GM12878 (cell line): Measurements from ENCODE around the gene WFIKKN1. TPM values are rescaled to one million over a fixed set of nuclear protein-coding genes. Genes with fewer than 3 reads are reported as not detected.

Source experiments
- ATAC-seq: fragments of 200-7000 bp; cut with Tn5 transposase; 3 replicates; pipeline ENCODE4 v1.9.1; 2020; ENCODE audit warnings: mild to moderate bottlenecking, moderate library complexity
- BruUV-seq: library from RNA; stranded (reverse); fragments of 400-500 nt; replicated peaks from 2 replicates; lab custom pipeline; 2021; lab: Mats Ljungman, UMichigan
- CTCF ChIA-PET: fragments of 300-600 bp; sonication (Branson Sonifier 250); formaldehyde crosslinking; extraction: SDS; loops from one replicate; lab custom pipeline; 2021; ENCODE audit warnings: inconsistent platforms; lab: Yijun Ruan, JAX
- POLR2A ChIA-PET: fragments of 350-600 bp; formaldehyde crosslinking; extraction: SDS; loops from one replicate; lab custom pipeline; 2021; ENCODE audit warnings: inconsistent platforms; lab: Charles Lee
- RAD21 ChIA-PET: fragments of 300-600 bp; sonication (Branson Sonifier 250); formaldehyde crosslinking; loops from one replicate; lab custom pipeline; 2023; ENCODE audit warnings: antibody characterized with exemption; ENCODE audit not compliant: unreplicated experiment; lab: Charles Lee
- SMC1A ChIA-PET: fragments of 300-600 bp; sonication (Branson Sonifier 250); formaldehyde crosslinking; loops from one replicate; lab custom pipeline; 2023; ENCODE audit not compliant: unreplicated experiment, uncharacterized antibody; lab: Charles Lee
- DNase-seq: peaks from one replicate; pipeline ENCODE4 v3.0.0-alpha.2; 2011; ENCODE audit warnings: low read depth, low spot score
- FAIRE-seq: peaks from 3 replicates; lab custom pipeline; 2011; peaks lifted over from hg19 to GRCh38; lab: Jason Lieb, UNC
- H2AFZ ChIP-seq: 2 replicates; pipeline ENCODE4 v1.6.0; 2011; ENCODE audit warnings: low read depth, low read length, control low read depth; ENCODE audit not compliant: control insufficient read depth
- H3K27ac ChIP-seq: 2 replicates; pipeline ENCODE4 v1.5.1; 2011; ENCODE audit warnings: control low read depth; ENCODE audit not compliant: control insufficient read depth, insufficient read depth
- H3K27me3 ChIP-seq, 2 experiments: replicated peaks in 1 of 2; 2 replicates each; pipeline versions ENCODE4 v1.6.0 to v1.6.1; 2011; ENCODE audit warnings: low read length in 1 of 2; ENCODE audit not compliant: control insufficient read depth in 2 of 2, insufficient read depth in 2 of 2
- H3K36me3 ChIP-seq, 2 experiments: 2 replicates each; pipeline ENCODE4 v1.5.1; 2011; ENCODE audit warnings: low read length in 1 of 2; ENCODE audit not compliant: control insufficient read depth in 2 of 2, insufficient read depth in 2 of 2
- H3K4me1 ChIP-seq: 2 replicates; pipeline ENCODE4 v1.6.1; 2011; ENCODE audit warnings: mild to moderate bottlenecking, low read length, moderate library complexity, mixed read lengths; ENCODE audit not compliant: control insufficient read depth, insufficient read depth
- H3K4me2 ChIP-seq: 2 replicates; pipeline ENCODE4 v1.6.0; 2011; ENCODE audit warnings: control low read depth; ENCODE audit not compliant: control insufficient read depth, insufficient read depth
- H3K4me3 ChIP-seq: fragments of 200-600 bp; sonication (generic); 2 replicates; pipeline ENCODE4 v1.5.1; 2016
- H3K79me2 ChIP-seq: 2 replicates; pipeline ENCODE4 v1.6.0; 2011; ENCODE audit warnings: low read length; ENCODE audit not compliant: control insufficient read depth, insufficient read depth
- H3K9ac ChIP-seq: 2 replicates; pipeline ENCODE4 v1.8.0; 2011; ENCODE audit warnings: low read length, control low read depth, mixed read lengths; ENCODE audit not compliant: control insufficient read depth, insufficient read depth
- H3K9me3 ChIP-seq: replicated peaks from 3 replicates; pipeline ENCODE4 v1.5.1; 2011; ENCODE audit warnings: mild to moderate bottlenecking, low read length; ENCODE audit not compliant: control insufficient read depth, insufficient read depth
- H4K20me1 ChIP-seq: 2 replicates; pipeline ENCODE4 v1.6.0; 2011; ENCODE audit not compliant: control insufficient read depth, insufficient read depth
- ATF7 ChIP-seq: fragments of 450-650 bp; IDR thresholded peaks from 2 replicates; pipeline ENCODE4 v1.6.1; 2016; ENCODE audit warnings: low read depth, mild to moderate bottlenecking
- BCL3 ChIP-seq: IDR thresholded peaks from 2 replicates; pipeline ENCODE4 v1.6.1; 2011; ENCODE audit warnings: borderline replicate concordance, low read depth, mild to moderate bottlenecking, moderate library complexity, low read length; ENCODE audit not compliant: insufficient read depth, poor library complexity, severe bottlenecking
- ELK1 ChIP-seq: IDR thresholded peaks from 2 replicates; pipeline ENCODE4 v1.6.1; 2012; ENCODE audit warnings: low read depth, low read length, improper control_type of control experiment
- IKZF2 ChIP-seq, 2 experiments: fragments of 450-650 bp; IDR thresholded peaks; 2 replicates each; pipeline ENCODE4 v1.6.1; 2017; ENCODE audit warnings: mild to moderate bottlenecking in 2 of 2, moderate library complexity in 2 of 2
- NRF1 ChIP-seq: conservative IDR thresholded peaks from 2 replicates; pipeline ENCODE4 v1.6.1; 2011; ENCODE audit warnings: mild to moderate bottlenecking, low read depth, low read length, improper control_type of control experiment
- POLR2A ChIP-seq: IDR thresholded peaks from 2 replicates; pipeline ENCODE4 v1.6.1; 2011; ENCODE audit warnings: low read depth, mild to moderate bottlenecking, low read length
- SRF ChIP-seq, 2 experiments: IDR thresholded peaks; 2 replicates each; pipeline ENCODE4 v1.6.1; 2011; ENCODE audit warnings: low read depth in 2 of 2, low read length in 2 of 2, mild to moderate bottlenecking in 1 of 2, moderate library complexity in 1 of 2
- ZNF207 ChIP-seq: fragments of 450-650 bp; IDR thresholded peaks from 2 replicates; pipeline ENCODE4 v1.6.1; 2014; ENCODE audit warnings: antibody characterized with exemption, mild to moderate bottlenecking, borderline replicate concordance
- WGBS: methylation state at CpG from one replicate; pipeline ENCODE4 v1.1.6; 2016; ENCODE audit warnings: low lambda C conversion rate; ENCODE audit not compliant: insufficient replicate concordance, insufficient coverage; ENCODE audit errors: missing lambda C conversion rate; 5-methylcytosine and 5-hydroxymethylcytosine counted together
- in situ Hi-C: fragments of 300-500 bp; cut with MboI; formaldehyde crosslinking; loops from 9 replicates; pipeline ENCODE4 v1.14.3; 2018; ENCODE audit warnings: mixed read lengths
- intact Hi-C: fragments of 100-400 bp; cut with micrococcal nuclease; formaldehyde crosslinking; loops from one replicate; pipeline ENCODE4 v1.14.2; 2022; ENCODE audit not compliant: unreplicated experiment
- polyA plus RNA-seq, 11 experiments: library from polyadenylated mRNA; depleted of rRNA in 4 of 11; unstranded in 6 of 11; stranded (reverse) in 5 of 11; fragments of >200 nt; fragmentation: Nextera tagmentation in 4 of 11; fragmentation: Illumina TruSeq in 1 of 11; extraction: Ambion mirVana in 4 of 11; extraction: Trizol in 1 of 11; gene quantifications; 1 replicate in 1 of 11; 2 replicates in 10 of 11; pipeline versions ENCODE4 v1.2.1 to v1.2.3, GENCODE V29; 2011 to 2016; ENCODE audit warnings: inconsistent platforms in 2 of 11, missing spikeins in 2 of 11, low read depth in 1 of 11
- total RNA-seq, 4 experiments: library from RNA; depleted of rRNA in 3 of 4; stranded (reverse); fragments of >200 nt in 3 of 4; fragmentation: Illumina TruSeq in 1 of 4; extraction: Trizol in 1 of 4; gene quantifications; 2 replicates each; pipeline versions ENCODE4 v1.2.1 to v1.2.3, GENCODE V29; 2013 to 2021

Gene WFIKKN1
- total and polyA plus RNA-seq, 10 of the 15 experiments (the other 5 are each of a cell fraction or from before 2014, with no cell fraction given), result 0.01 to 0.41 (median 0.05) TPM; not detected in 2

GRCh38 chr16:629185-629832 is 1.5 kb upstream of the WFIKKN1 start:
- H3K27ac ChIP-seq, result no peak overlapping the region
- FAIRE-seq (no peak), DNase-seq (no peak), ATAC-seq (no peak)
- SMC1A ChIA-PET, result no interaction called here
- peaks cover 0 to 4% of the 10 kb centered on the region in 2 experiments; a peak in 2 of 4 replicates for H3K36me3 ChIP-seq
- intact Hi-C loops (no loop called here), in situ Hi-C loops (no loop called here)
- no peaks in the 10 kb centered on the region; the same call in 1 of the 2 replicates for H3K4me1 ChIP-seq
- H3K9ac ChIP-seq, result no peak overlapping the region
- no peaks in the 10 kb centered on the region for H3K79me2 ChIP-seq
- H3K27me3 ChIP-seq, result no peaks in the 10 kb centered on the region
- no TSS peak for BruUV-seq
- no peaks in the 10 kb centered on the region for H3K9me3 ChIP-seq
- H3K4me3 ChIP-seq, result no peak overlapping the region
- H2AFZ ChIP-seq, result no peak overlapping the region
- no peaks in the 10 kb centered on the region for H4K20me1 ChIP-seq
- H3K4me2 ChIP-seq, result no peak overlapping the region
- RAD21 ChIA-PET, result no interaction called here
- POLR2A ChIA-PET, result no interaction called here
- CTCF ChIA-PET, result no interaction called here
- TF ChIP-seq IKZF2 (IDR thresholded peaks at IDR 0.05) (no peak), POLR2A (peak; percentile 41; the same call in 1 of the 2 replicates), ATF7 (no peak)
- WGBS, result 89% methylated on average over 28 of the region's 29 CpGs

- H3K79me2 ChIP-seq, result peaks cover 2% of the 10 kb centered on the region
- ChIA-PET POLR2A (no interaction called here), RAD21 (no interaction called here), CTCF (no interaction called here), SMC1A (no interaction called here)
- H3K36me3 ChIP-seq, result peaks cover 0 to 4% of the 10 kb centered on the region in 2 experiments; a peak in 3 of 4 replicates
- no peak overlapping the region for H3K4me2 ChIP-seq
- no peak overlapping the region for H3K9ac ChIP-seq
- intact Hi-C loops, result no loop called here
- H3K9me3 ChIP-seq, result no peaks in the 10 kb centered on the region
- no peaks in the 10 kb centered on the region; the same call in 1 of the 2 replicates for H3K4me1 ChIP-seq
- no peak overlapping the region for H3K4me3 ChIP-seq
- no TSS peak for BruUV-seq
- no peak overlapping the region for H3K27ac ChIP-seq
- no peak overlapping the region for H2AFZ ChIP-seq
- DNase-seq (no peak), ATAC-seq (no peak), FAIRE-seq (no peak)
- WGBS, result 69% methylated on average over 10 of the region's 11 CpGs
- H3K27me3 ChIP-seq, result no peaks in the 10 kb centered on the region
- in situ Hi-C loops, result no loop called here
- TF ChIP-seq NRF1 (no peak), ZNF207 (no peak), BCL3 (no peak), SRF (IDR thresholded peaks at IDR 0.05; ENCODE audit: low read depth in 2 of 2, low read length in 2 of 2) (no peak), ELK1 (no peak)
- no peaks in the 10 kb centered on the region for H4K20me1 ChIP-seq
Observed at GRCh38 chr16:629833-630248, 944 bp upstream of the WFIKKN1 start.
